Fibroblast of lung (primary cell): ENCODE measurements around the gene PLB1. TPM values are rescaled to one million over a fixed set of nuclear protein-coding genes. Genes with fewer than 3 reads are reported as not detected.
A peak's percentile ranks its signal among the peaks of the same experiment; 100 is the strongest.

Experiments
- DNase-seq, 2 donors: peaks; one replicate each; pipeline versions ENCODE4 v3.0.0 to v3.0.0-alpha.2; 2010; ENCODE audit warnings: low read depth in 2 of 2
- H2AFZ ChIP-seq: 2 replicates; pipeline ENCODE4 v1.5.1; 2012; ENCODE audit warnings: low read length, control low read depth, inconsistent platforms
- H3K27ac ChIP-seq: 2 replicates; pipeline ENCODE4 v1.5.1; 2011; ENCODE audit warnings: low read length, control low read depth; ENCODE audit not compliant: insufficient read depth
- H3K27me3 ChIP-seq: 2 replicates; pipeline ENCODE4 v1.5.1; 2011; ENCODE audit warnings: mild to moderate bottlenecking, low read length; ENCODE audit not compliant: control insufficient read depth, insufficient read depth
- H3K36me3 ChIP-seq: 2 replicates; pipeline ENCODE4 v1.5.1; 2011; ENCODE audit warnings: low read length; ENCODE audit not compliant: control insufficient read depth, insufficient read depth
- H3K4me1 ChIP-seq: 2 replicates; pipeline ENCODE4 v1.5.1; 2011; ENCODE audit warnings: low read length; ENCODE audit not compliant: control insufficient read depth, insufficient read depth; ENCODE audit errors: extremely low read depth
- H3K4me2 ChIP-seq: 2 replicates; pipeline ENCODE4 v1.5.1; 2011; ENCODE audit warnings: low read length, control low read depth; ENCODE audit not compliant: insufficient read depth; ENCODE audit errors: extremely low read depth
- H3K4me3 ChIP-seq, 4 experiments: fragments of 200-600 bp in 1 of 4; sonication (generic) in 1 of 4; replicated peaks in 1 of 4; 2 replicates each; pipeline ENCODE4 v1.5.1; 2011 to 2016; ENCODE audit warnings: low read length in 4 of 4, low read depth in 3 of 4, mild to moderate bottlenecking in 3 of 4, control low read depth in 2 of 4, inconsistent platforms in 1 of 4, mixed read lengths in 1 of 4; ENCODE audit not compliant: insufficient read depth in 1 of 4; ENCODE audit errors: control extremely low read depth in 1 of 4
- H3K79me2 ChIP-seq: 2 replicates; pipeline ENCODE4 v1.5.1; 2012; ENCODE audit warnings: mild to moderate bottlenecking, low read length, inconsistent platforms; ENCODE audit not compliant: control insufficient read depth, insufficient read depth
- H3K9ac ChIP-seq: 2 replicates; pipeline ENCODE4 v1.5.1; 2011; ENCODE audit warnings: mild to moderate bottlenecking, low read length, control low read depth; ENCODE audit not compliant: insufficient read depth
- H3K9me3 ChIP-seq: 2 replicates; pipeline ENCODE4 v1.5.1; 2012; ENCODE audit warnings: low read depth, low read length; ENCODE audit not compliant: control insufficient read depth, insufficient read depth
- H4K20me1 ChIP-seq: 2 replicates; pipeline ENCODE4 v1.5.1; 2011; ENCODE audit warnings: low read length; ENCODE audit not compliant: control insufficient read depth, insufficient read depth; ENCODE audit errors: extremely low read depth
- EZH2 ChIP-seq: IDR thresholded peaks from 2 replicates; pipeline ENCODE4 v1.5.1; 2012; ENCODE audit warnings: low read length, control low read depth, mild to moderate bottlenecking; ENCODE audit errors: missing control alignments
- polyA plus RNA-seq, 2 donors: library from polyadenylated mRNA; depleted of rRNA in 1 of 2; stranded (reverse) in 1 of 2; unstranded in 1 of 2; fragments of >200 nt; gene quantifications; 2 replicates each; pipeline ENCODE4 v1.2.1, GENCODE V29; 2011 to 2012; ENCODE audit warnings: missing spikeins in 1 of 2
- total RNA-seq: library from RNA; depleted of rRNA; stranded (reverse); fragments of >200 nt; gene quantifications from 2 replicates; pipeline ENCODE4 v1.2.1, GENCODE V29; 2014
- TF ChIP-seq, protein P1 (sequence below), 2 donors: IDR thresholded peaks in 1 of 2; conservative IDR thresholded peaks in 1 of 2; 1 replicate in 1 of 2; 2 replicates in 1 of 2; pipeline ENCODE4 v1.5.1; 2011 to 2012; ENCODE audit warnings: low read length in 2 of 2, control low read depth in 1 of 2, inconsistent platforms in 1 of 2, low read depth in 1 of 2, mild to moderate bottlenecking in 1 of 2

Gene PLB1
- total and polyA plus RNA-seq, 2 donors (not counting 1 experiment from before 2014, with no cell fraction given), result 0.70 to 1.8 TPM

DNA sequence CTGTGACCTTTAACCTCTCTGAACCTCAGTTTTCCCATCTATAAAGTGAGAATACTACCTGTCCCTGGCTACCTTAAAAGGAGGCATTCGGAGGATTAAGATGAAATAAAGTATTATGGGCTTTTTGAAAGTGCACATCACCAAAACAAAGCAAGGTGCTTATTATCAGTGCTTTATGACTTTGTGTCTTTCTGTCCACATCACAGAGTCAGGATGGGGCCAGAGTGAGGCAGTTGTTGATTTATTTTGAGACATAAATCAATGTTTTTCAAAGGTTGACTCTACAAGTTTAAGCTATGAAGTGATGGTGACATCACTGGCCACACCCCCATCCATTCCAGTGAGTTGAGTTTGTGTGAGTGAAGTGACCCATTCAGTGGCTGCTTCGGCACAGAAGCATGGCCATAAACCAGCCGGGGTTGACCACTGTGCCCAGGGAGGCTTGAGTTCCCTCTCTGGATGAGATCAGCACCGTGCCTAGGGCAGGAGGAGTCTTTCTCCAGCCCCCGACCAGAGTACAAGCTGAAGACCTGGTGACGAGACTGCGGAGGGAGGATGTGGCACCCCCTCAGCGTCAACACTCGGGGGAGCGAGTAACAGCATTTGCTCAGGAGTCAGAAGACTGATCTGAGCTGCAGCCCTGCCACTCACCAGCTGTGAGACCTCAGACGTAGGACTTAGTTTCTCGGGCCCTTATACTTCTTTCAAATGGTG, 166.8 kb downstream of the PLB1 start:
- DNase-seq, result peak; percentile 65 to 72
- Histone ChIP-seq H3K79me2 (no peaks in the 10 kb centered on the region), H2AFZ (peak overlapping the region; percentile 56), H3K9ac (no peak overlapping the region), H3K27me3 (no peaks in the 10 kb centered on the region), H3K36me3 (no peaks in the 10 kb centered on the region), H3K9me3 (no peaks in the 10 kb centered on the region), H3K4me2 (peak overlapping the region; percentile 56), H3K27ac (peak overlapping the region; percentile 75), H4K20me1 (no peaks in the 10 kb centered on the region), H3K4me1 (peaks cover 37% of the 10 kb centered on the region), H3K4me3 (no peak overlapping the region)
- TF ChIP-seq, protein P1, sequence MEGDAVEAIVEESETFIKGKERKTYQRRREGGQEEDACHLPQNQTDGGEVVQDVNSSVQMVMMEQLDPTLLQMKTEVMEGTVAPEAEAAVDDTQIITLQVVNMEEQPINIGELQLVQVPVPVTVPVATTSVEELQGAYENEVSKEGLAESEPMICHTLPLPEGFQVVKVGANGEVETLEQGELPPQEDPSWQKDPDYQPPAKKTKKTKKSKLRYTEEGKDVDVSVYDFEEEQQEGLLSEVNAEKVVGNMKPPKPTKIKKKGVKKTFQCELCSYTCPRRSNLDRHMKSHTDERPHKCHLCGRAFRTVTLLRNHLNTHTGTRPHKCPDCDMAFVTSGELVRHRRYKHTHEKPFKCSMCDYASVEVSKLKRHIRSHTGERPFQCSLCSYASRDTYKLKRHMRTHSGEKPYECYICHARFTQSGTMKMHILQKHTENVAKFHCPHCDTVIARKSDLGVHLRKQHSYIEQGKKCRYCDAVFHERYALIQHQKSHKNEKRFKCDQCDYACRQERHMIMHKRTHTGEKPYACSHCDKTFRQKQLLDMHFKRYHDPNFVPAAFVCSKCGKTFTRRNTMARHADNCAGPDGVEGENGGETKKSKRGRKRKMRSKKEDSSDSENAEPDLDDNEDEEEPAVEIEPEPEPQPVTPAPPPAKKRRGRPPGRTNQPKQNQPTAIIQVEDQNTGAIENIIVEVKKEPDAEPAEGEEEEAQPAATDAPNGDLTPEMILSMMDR (conservative IDR thresholded peaks at IDR 0.05 in 1 of 2, IDR thresholded peaks at IDR 0.05 in 1 of 2; ENCODE audit: low read depth in 1 of 2, low read length in 2 of 2), result no peak
- no peak for TF ChIP-seq EZH2

DNA sequence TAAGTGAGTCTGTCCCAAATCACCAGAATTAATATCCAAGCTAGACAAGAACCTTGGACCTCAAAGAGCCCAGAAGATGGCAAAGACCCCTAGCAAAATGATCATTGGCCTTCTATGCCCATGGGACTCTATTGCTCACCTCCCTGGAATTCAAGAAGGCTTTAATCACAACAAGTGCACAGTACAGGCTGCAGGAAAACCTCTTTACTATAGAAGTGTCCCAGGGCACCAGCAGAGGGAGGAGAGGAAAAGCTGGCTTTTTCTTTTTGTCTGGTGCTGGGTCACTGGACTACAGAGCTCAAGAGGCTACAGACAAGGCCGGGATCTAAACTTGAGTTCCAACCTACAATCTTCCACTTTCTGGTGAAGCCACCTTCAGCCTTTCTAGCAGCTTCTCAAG, 167.5 kb downstream of the PLB1 start:
- Histone ChIP-seq H3K27me3 (no peaks in the 10 kb centered on the region), H3K79me2 (no peaks in the 10 kb centered on the region), H3K4me1 (peaks cover 34% of the 10 kb centered on the region), H2AFZ (no peak overlapping the region), H3K27ac (peak overlapping the region; percentile 75), H4K20me1 (no peaks in the 10 kb centered on the region), H3K4me3 (no peak overlapping the region), H3K4me2 (no peak overlapping the region), H3K36me3 (no peaks in the 10 kb centered on the region), H3K9ac (no peak overlapping the region), H3K9me3 (no peaks in the 10 kb centered on the region)
- peak; percentile 58 to 65 for DNase-seq
- TF ChIP-seq, protein P1 (conservative IDR thresholded peaks at IDR 0.05 in 1 of 2, IDR thresholded peaks at IDR 0.05 in 1 of 2; ENCODE audit: low read depth in 1 of 2, low read length in 2 of 2), result peak; percentile 41 to 44
- no peak for TF ChIP-seq EZH2

DNA sequence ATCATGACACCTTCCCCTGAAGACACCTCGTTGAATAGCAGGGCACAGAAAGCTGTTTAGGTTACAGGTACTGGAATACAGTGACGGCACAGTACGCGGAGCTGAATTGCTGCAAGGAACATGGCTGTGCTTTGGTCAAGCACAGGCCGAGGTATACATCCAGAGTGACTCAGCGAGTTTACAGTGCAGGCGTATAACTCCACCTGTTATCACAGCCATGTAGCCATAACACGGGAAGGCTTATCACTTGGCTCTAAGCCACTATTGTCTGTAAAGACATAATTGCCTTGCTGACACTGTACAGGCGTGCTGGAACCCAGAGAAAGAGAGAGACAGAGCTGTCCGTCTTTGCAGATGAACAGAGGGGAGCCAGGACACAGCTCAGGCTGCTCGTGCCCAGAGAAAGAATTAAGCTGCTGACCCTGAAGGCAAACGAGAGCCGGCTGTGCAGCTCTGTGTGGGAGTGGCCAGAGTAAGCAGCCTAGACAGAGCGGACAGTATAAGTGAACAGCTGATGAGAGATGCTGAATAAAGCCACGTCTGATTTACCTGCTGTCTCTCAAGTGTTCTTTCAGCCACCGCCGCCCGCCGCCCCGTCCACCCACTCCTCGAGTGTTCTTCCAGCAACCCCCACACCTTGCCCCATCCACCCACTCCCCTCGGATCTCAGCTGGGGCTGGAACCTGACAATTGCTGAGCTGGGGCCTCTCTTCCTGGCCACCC, 168.4 kb downstream of the PLB1 start:
- H3K4me3 ChIP-seq, result peak overlapping the region in 2 of 4 experiments; percentile 2 to 17
- H3K36me3 ChIP-seq, result no peaks in the 10 kb centered on the region
- H3K27ac ChIP-seq, result peak overlapping the region; percentile 58
- H3K79me2 ChIP-seq, result no peaks in the 10 kb centered on the region
- no peaks in the 10 kb centered on the region for H4K20me1 ChIP-seq
- H3K4me2 ChIP-seq, result peak overlapping the region; percentile 69
- peaks cover 32% of the 10 kb centered on the region for H3K4me1 ChIP-seq
- TF ChIP-seq, protein P1 (conservative IDR thresholded peaks at IDR 0.05 in 1 of 2, IDR thresholded peaks at IDR 0.05 in 1 of 2; ENCODE audit: low read depth in 1 of 2, low read length in 2 of 2), result no peak
- TF ChIP-seq EZH2, result no peak
- H2AFZ ChIP-seq, result peak overlapping the region; percentile 14
- DNase-seq, result peak in 1 of 2 donors; percentile 63
- H3K27me3 ChIP-seq, result no peaks in the 10 kb centered on the region
- H3K9me3 ChIP-seq, result no peaks in the 10 kb centered on the region
- H3K9ac ChIP-seq, result no peak overlapping the region
